AG10803 (cell line): ENCODE measurements around the gene GTF2E1.

Experiments
- DNase-seq: peaks from one replicate; pipeline ENCODE4 v3.0.0; 2010; ENCODE audit warnings: low read depth
- H3K4me3 ChIP-seq: 2 replicates; pipeline ENCODE4 v1.5.1; 2011; ENCODE audit warnings: mild to moderate bottlenecking, low read length, control low read depth
- TF ChIP-seq, protein P1 (sequence below): conservative IDR thresholded peaks from 2 replicates; pipeline ENCODE4 v1.5.1; 2011; ENCODE audit warnings: mild to moderate bottlenecking, low read length, control low read depth, inconsistent platforms

GTF2E1 gene

DNA sequence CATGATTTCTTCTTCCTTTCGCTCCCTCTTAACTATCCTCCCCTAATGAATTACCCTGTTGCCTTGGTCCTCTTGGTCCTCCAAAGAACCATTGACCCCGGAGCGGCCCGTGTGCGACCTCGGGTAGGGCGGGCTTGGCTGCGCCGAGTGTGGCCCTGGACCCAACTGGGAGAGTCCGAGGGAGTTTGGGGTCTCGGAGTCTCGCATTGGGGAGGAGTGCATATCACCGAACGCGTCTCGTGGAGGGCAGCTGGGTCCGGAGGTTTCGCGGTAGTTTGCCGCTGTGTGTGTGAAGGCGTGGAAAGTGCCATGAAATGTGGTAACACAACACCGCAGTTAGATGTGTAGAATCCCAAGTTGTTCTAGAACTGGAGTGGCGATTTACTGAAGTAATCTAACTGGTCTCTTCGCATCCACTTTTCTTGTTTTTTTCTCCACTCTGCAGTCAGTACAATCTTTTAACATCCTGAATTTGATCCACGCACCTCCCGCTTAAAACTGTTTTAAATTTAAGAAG lies 363 bp downstream of the GTF2E1 start:
- TF ChIP-seq, protein P1, sequence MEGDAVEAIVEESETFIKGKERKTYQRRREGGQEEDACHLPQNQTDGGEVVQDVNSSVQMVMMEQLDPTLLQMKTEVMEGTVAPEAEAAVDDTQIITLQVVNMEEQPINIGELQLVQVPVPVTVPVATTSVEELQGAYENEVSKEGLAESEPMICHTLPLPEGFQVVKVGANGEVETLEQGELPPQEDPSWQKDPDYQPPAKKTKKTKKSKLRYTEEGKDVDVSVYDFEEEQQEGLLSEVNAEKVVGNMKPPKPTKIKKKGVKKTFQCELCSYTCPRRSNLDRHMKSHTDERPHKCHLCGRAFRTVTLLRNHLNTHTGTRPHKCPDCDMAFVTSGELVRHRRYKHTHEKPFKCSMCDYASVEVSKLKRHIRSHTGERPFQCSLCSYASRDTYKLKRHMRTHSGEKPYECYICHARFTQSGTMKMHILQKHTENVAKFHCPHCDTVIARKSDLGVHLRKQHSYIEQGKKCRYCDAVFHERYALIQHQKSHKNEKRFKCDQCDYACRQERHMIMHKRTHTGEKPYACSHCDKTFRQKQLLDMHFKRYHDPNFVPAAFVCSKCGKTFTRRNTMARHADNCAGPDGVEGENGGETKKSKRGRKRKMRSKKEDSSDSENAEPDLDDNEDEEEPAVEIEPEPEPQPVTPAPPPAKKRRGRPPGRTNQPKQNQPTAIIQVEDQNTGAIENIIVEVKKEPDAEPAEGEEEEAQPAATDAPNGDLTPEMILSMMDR: no peak
- DNase-seq: peak; percentile 25
- peak overlapping the region; percentile 94 for H3K4me3 ChIP-seq

DNA sequence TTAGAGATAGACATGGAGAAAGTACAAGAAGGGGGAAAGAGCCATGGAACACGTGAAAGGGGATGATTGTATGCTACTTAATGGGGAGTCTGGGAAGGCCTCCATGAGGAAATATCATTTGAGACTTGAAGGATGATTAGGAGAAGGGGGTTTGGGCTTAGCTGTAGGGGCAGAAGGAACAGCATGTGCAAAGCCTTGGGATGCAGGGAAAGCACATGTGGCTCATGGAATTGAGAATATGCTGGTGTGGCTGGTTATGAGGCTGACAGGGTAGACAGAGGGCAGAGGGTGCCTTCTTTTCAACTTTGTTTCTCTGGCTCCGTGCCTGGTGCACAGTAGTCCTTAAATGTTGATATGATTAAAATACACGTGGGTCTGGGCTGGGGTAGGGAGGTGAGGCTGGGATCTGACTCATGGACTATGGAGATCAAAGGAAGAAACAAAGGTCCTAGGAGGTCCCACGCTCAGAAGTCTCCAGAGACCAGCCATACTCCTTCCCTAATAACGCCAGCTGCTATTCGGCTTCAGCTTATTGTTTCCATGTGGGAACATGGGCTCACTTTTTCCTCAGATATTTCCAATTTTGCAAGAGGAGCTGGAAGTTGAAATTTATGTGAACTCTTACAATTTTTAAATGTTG lies 1.1 kb downstream of the GTF2E1 start:
- H3K4me3 ChIP-seq: peak overlapping the region; percentile 94
- peak; percentile 84 for DNase-seq
- TF ChIP-seq, protein P1: no peak

DNA sequence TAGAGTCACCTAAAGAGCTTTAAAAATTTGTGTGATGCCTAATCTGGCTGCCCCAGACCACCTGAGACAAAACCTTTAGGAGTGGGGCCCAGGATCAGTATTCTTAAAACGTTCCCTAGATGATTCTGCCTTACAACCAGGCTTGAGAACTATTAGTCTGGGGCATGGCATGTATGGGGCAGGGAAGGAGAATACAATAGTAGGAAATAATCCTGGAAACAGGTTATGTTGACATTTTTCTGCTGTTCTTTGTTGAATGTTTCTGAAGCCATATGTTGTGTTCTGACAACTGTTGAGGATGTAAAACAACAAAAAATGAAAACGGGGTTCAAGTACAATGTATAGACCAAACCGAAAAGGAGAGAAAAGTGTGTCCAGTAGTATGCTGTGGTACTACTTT lies 2.9 kb downstream of the GTF2E1 start:
- DNase-seq: no peak
- TF ChIP-seq, protein P1: no peak
- no peak overlapping the region for H3K4me3 ChIP-seq

DNA sequence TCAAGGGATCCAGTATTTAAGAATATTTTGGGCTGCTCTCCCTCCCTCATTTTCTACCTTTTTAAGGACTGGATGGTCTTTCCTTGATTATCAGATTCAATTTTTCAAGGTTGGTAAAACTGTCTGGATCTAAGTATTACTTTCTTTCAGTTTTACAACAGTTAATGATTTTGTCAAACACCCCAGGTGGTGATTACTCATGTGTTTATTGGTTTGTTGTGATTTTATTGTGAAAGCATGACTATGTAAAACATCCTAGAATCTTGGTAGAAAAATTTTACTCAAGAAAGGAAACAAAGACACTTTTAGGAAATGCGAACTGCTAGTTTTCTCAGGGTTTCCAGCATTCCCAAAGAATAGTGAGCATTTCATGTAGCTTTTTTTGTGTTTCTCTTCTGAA lies 7.3 kb downstream of the GTF2E1 start:
- H3K4me3 ChIP-seq: no peak overlapping the region
- TF ChIP-seq, protein P1: no peak
- DNase-seq: peak; percentile 11

DNA sequence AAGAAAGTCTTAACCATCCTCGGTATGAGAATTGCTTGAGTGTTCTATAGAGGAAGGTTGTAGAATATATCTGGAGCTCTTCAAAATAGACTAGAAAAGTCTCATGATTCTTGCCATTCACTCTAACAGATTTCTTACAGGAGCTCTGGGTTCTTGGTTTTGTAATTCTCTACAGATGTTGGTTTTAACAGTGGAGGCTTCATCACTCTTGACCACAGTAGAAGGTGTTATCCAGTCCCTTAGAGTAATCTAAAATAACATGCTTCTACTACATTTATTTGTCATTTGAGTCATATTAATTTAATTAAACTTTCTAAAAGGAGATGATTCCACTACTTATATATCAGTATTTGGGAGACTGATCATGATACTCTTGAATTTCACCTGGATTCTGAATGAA lies 9.7 kb downstream of the GTF2E1 start:
- TF ChIP-seq, protein P1: no peak
- no peak for DNase-seq
- no peak overlapping the region for H3K4me3 ChIP-seq

DNA sequence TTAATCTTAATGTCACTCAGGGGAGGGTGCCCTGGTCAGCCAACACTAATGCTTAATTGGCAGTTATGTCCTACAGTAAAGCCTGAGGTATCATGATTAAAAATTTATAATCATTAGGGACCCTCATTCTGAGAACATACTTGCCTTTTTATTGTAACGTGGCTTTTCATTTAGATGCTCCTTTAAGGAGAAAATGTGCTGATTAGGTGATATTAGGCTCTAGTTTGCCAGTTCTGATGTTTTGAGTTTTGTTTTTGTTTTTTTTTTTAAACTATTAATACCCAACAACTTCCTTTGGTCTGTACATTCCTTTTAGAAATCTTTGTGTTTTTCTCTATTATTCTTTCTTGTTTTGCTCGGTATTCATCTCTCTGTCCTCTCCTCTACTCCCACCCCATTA lies 10.3 kb downstream of the GTF2E1 start:
- TF ChIP-seq, protein P1: no peak
- no peak overlapping the region for H3K4me3 ChIP-seq
- DNase-seq: no peak

DNA sequence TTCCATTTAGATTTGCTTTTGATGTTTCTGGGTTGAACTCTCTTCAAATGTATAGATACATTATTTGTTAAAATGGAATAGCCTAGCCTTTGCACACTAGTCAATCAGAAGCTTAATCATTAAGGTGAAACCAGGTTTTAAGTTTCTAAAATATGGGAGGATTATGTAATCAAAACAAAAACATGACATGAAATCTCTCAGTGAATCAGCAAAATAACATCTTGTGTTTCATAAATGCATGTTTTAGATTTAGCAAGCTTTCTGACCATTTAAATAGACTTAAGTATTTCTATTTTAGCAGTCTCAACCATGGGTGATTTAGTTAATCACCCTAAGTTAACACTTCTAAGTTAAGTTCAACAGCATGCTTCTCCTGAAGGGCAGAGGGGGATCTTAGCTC lies 11.3 kb downstream of the GTF2E1 start:
- TF ChIP-seq, protein P1: no peak
- H3K4me3 ChIP-seq: no peak overlapping the region
- peak; percentile 49 for DNase-seq
